ENCODE results near the gene PTPN4. TPM values are rescaled to one million over a fixed set of nuclear protein-coding genes. Genes with fewer than 3 reads are reported as not detected.

The PTPN4 gene
- total RNA-seq, 2 experiments from 2014 or later = 49.3 to 50.6 TPM

DNA sequence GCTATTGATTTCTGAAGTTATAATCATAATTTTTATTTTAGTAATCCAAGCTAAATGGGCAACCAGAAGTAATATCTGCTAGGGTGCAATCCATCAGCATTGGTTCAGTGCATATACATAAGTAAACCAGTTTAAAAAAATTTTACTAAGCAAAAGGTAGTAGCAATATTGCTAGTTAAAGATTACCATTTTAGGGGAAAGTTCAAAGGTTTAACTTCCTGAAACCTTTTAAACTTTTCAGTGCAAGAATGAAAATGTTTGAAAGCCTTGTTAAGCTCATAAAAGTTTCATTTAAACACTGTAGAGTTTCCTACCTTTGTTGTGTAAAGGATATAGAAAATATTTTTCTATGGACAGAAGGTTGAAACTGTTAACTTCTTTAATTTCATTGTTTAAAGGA, 222.2 kb downstream of the PTPN4 start:
- TF ChIP-seq CTCF (conservative IDR thresholded peaks at IDR 0.05; ENCODE audit: low read length) = no peak
- no peak for TF ChIP-seq EZH2phosphoT487 (IDR thresholded peaks at IDR 0.05; ENCODE audit: borderline replicate concordance, low read depth, low read length)
- H3K79me2 ChIP-seq (ENCODE audit: insufficient read depth, low read depth, low read length) = no peaks in the 10 kb centered on the region
- H2AFZ ChIP-seq (ENCODE audit: low read length) = no peak overlapping the region
- no peaks in the 10 kb centered on the region; the same call in 1 of the 2 replicates for H4K20me1 ChIP-seq (ENCODE audit: insufficient read depth, low read length)
- no peaks in the 10 kb centered on the region for H3K4me1 ChIP-seq (ENCODE audit: insufficient read depth, low read length, poor library complexity, severe bottlenecking)
- no peak overlapping the region for H3K4me3 ChIP-seq (ENCODE audit: low read depth, low read length, poor library complexity, severe bottlenecking)
- BruUV-seq (replicated peaks) = no TSS peak
- DNase-seq (ENCODE audit: low spot score) = no peak
- CTCF ChIA-PET (ENCODE audit: unreplicated experiment) = no interaction called here
- no peaks in the 10 kb centered on the region for H3K9me2 ChIP-seq (ENCODE audit: insufficient read depth, low read length)
- POLR2A ChIA-PET = interaction anchor here (0.6 kb wide), 1 partner anchor 25 kb away, joined by 3 read pairs; no protein-coding TSS in a partner anchor
- intact Hi-C loops (cut with micrococcal nuclease; ENCODE audit: unreplicated experiment) = no loop called here
- H3K4me2 ChIP-seq (ENCODE audit: low read length) = no peak overlapping the region
- H3K9me3 ChIP-seq (ENCODE audit: low read length) = no peaks in the 10 kb centered on the region
- H3K36me3 ChIP-seq (ENCODE audit: insufficient read depth, low read length) = no peaks in the 10 kb centered on the region
- H3K27ac ChIP-seq (ENCODE audit: low read depth, low read length, poor library complexity, severe bottlenecking) = no peak overlapping the region

- H3K4me3 ChIP-seq (ENCODE audit: low read depth, low read length, poor library complexity, severe bottlenecking) = no peak overlapping the region
- CTCF ChIA-PET (ENCODE audit: unreplicated experiment) = no interaction called here
- H3K4me1 ChIP-seq (ENCODE audit: insufficient read depth, low read length, poor library complexity, severe bottlenecking) = no peaks in the 10 kb centered on the region
- H3K79me2 ChIP-seq (ENCODE audit: insufficient read depth, low read depth, low read length) = no peaks in the 10 kb centered on the region
- TF ChIP-seq CTCF (conservative IDR thresholded peaks at IDR 0.05; ENCODE audit: low read length) (no peak), EZH2phosphoT487 (IDR thresholded peaks at IDR 0.05; ENCODE audit: borderline replicate concordance, low read depth, low read length) (no peak)
- no peaks in the 10 kb centered on the region for H3K9me3 ChIP-seq (ENCODE audit: low read length)
- no peak overlapping the region for H3K4me2 ChIP-seq (ENCODE audit: low read length)
- H3K27ac ChIP-seq (ENCODE audit: low read depth, low read length, poor library complexity, severe bottlenecking) = no peak overlapping the region
- no peak for DNase-seq (ENCODE audit: low spot score)
- no peaks in the 10 kb centered on the region for H3K9me2 ChIP-seq (ENCODE audit: insufficient read depth, low read length)
- intact Hi-C loops (cut with micrococcal nuclease; ENCODE audit: unreplicated experiment) = no loop called here
- H2AFZ ChIP-seq (ENCODE audit: low read length) = no peak overlapping the region
- H4K20me1 ChIP-seq (ENCODE audit: insufficient read depth, low read length) = no peaks in the 10 kb centered on the region; the same call in 1 of the 2 replicates
- POLR2A ChIA-PET = interaction anchor here (0.6 to 0.8 kb wide), 2 partner anchors 8 to 657 kb away, joined by 3 to 4 read pairs; no protein-coding TSS in a partner anchor
- H3K36me3 ChIP-seq (ENCODE audit: insufficient read depth, low read length) = no peaks in the 10 kb centered on the region
- BruUV-seq (replicated peaks) = no TSS peak
Measured at GRCh38 chr2:119982506-119982905, 222.8 kb downstream of the PTPN4 start.

DNA sequence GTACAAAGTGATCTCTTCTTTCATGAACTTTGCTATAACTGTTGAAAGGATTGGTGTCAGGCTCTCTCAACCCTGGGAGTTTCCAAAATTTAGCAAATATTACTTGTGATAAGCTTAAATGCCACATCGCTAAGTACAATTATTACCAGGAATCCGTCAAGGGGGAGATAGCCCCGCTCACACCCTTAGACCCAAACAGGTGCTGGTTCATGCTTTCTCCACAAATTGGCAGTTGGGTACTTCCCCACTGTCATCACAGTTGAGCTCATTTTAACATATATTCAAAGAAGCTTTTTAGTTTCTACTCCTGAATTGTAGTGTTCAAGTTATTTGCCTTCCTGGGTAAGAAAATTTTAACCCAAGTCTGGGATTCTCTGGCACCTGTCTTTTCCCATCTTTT, 223.4 kb downstream of the PTPN4 start:
- H3K4me2 ChIP-seq (ENCODE audit: low read length) = no peak overlapping the region
- POLR2A ChIA-PET = interaction anchor here (0.6 to 0.8 kb wide), 4 partner anchors 9 to 657 kb away, joined by 3 to 4 read pairs (median 4); no protein-coding TSS in a partner anchor
- no peaks in the 10 kb centered on the region for H3K79me2 ChIP-seq (ENCODE audit: insufficient read depth, low read depth, low read length)
- intact Hi-C loops (cut with micrococcal nuclease; ENCODE audit: unreplicated experiment) = no loop called here
- no peak for DNase-seq (ENCODE audit: low spot score)
- no peaks in the 10 kb centered on the region for H3K9me3 ChIP-seq (ENCODE audit: low read length)
- H3K4me3 ChIP-seq (ENCODE audit: low read depth, low read length, poor library complexity, severe bottlenecking) = no peak overlapping the region
- H3K36me3 ChIP-seq (ENCODE audit: insufficient read depth, low read length) = no peaks in the 10 kb centered on the region
- no peak overlapping the region for H3K27ac ChIP-seq (ENCODE audit: low read depth, low read length, poor library complexity, severe bottlenecking)
- no peaks in the 10 kb centered on the region for H3K4me1 ChIP-seq (ENCODE audit: insufficient read depth, low read length, poor library complexity, severe bottlenecking)
- H2AFZ ChIP-seq (ENCODE audit: low read length) = no peak overlapping the region
- CTCF ChIA-PET (ENCODE audit: unreplicated experiment) = no interaction called here
- no peak for TF ChIP-seq CTCF (conservative IDR thresholded peaks at IDR 0.05; ENCODE audit: low read length)
- TF ChIP-seq EZH2phosphoT487 (IDR thresholded peaks at IDR 0.05; ENCODE audit: borderline replicate concordance, low read depth, low read length) = no peak
- no peaks in the 10 kb centered on the region; the same call in 1 of the 2 replicates for H4K20me1 ChIP-seq (ENCODE audit: insufficient read depth, low read length)
- H3K9me2 ChIP-seq (ENCODE audit: insufficient read depth, low read length) = no peaks in the 10 kb centered on the region
- no TSS peak for BruUV-seq (replicated peaks)

Measured in OCI-LY7 (cell line).